Brain microvascular endothelial cell (primary cell): ENCODE data around the gene DNAH17.

Experiments used
- DNase-seq: peaks from one replicate; pipeline ENCODE4 v3.0.0-alpha.2; 2020
- H3K27ac ChIP-seq: fragments of 250-450 bp; sonication (Bioruptor Pico); 2 replicates; pipeline ENCODE4 v1.5.1; 2020; ENCODE audit warnings: mild to moderate bottlenecking, moderate library complexity
- H3K27me3 ChIP-seq: fragments of 250-450 bp; sonication (Bioruptor Pico); replicated peaks from 2 replicates; pipeline ENCODE4 v1.5.1; 2020; ENCODE audit warnings: mild to moderate bottlenecking
- H3K36me3 ChIP-seq: fragments of 250-450 bp; sonication (Bioruptor Pico); replicated peaks from 2 replicates; pipeline ENCODE4 v1.5.1; 2020; ENCODE audit warnings: mild to moderate bottlenecking
- H3K4me3 ChIP-seq: 2 replicates; pipeline ENCODE4 v1.5.1; 2011; ENCODE audit warnings: low read depth, mild to moderate bottlenecking, control low read depth, low read length, moderate library complexity
- CTCF ChIP-seq: IDR thresholded peaks from 2 replicates; pipeline ENCODE4 v1.5.1; 2011; ENCODE audit warnings: low read depth, mild to moderate bottlenecking, moderate library complexity, low read length, control low read depth, inconsistent platforms; ENCODE audit errors: missing control alignments
- in situ Hi-C: cut with HindIII; loops from 2 replicates; pipeline ENCODE4 v1.10.0; 2017; ENCODE audit warnings: low sequenced_read_pairs, low pct_ligation_motif_present

The DNAH17 gene

DNA sequence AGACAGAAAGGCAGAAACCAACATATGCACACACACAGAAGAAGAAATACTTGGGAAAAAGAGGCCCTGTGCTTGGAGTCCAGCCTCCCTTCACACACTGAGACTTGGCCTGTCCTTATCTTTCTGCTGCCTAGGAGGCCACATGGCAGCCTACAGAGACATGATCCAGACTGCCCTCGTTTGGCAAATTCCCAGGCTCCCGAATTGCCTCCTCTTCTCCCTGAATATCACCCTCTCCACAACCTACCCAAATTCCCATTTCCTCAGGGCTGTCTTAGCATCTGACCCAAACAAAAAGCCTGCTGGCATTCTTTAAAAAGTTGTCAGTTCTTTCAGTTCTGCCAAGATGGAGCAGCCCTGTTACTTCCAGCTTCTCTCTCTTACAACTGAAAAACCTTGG lies 59.8 kb downstream of the DNAH17 start:
- no peak for DNase-seq
- H3K27me3 ChIP-seq = no peaks in the 10 kb centered on the region
- in situ Hi-C loops = no loop called here
- no peak for TF ChIP-seq CTCF
- no peak overlapping the region for H3K4me3 ChIP-seq
- H3K36me3 ChIP-seq = no peaks in the 10 kb centered on the region
- no peak overlapping the region for H3K27ac ChIP-seq

- in situ Hi-C loops = no loop called here
- no peak for DNase-seq
- Histone ChIP-seq H3K4me3 (no peak overlapping the region), H3K27me3 (no peaks in the 10 kb centered on the region), H3K27ac (no peak overlapping the region), H3K36me3 (no peaks in the 10 kb centered on the region)
- TF ChIP-seq CTCF = no peak
Observed at GRCh38 chr17:78515480-78515879, 61.7 kb downstream of the DNAH17 start.

DNA sequence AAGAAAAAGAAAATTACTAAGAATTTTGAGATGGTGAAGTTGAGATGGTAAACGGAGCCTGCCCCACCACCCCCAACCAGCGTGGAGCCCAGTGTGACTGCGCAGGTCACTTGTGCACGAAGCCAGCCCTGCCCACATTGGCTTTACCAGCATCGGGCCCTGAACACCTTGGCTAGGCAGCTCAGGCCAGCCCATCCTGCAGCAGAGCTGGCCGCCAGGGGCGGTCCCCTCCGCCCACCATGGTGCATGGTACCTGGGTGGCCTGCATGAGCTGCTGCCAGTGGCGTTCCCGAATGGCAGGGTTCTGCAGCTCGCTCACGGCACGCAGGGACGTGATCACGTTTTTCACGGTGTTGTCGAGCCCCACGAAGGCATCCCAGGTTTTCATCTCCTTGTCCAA lies 62.7 kb downstream of the DNAH17 start:
- in situ Hi-C loops = no loop called here
- Histone ChIP-seq H3K27me3 (no peaks in the 10 kb centered on the region), H3K4me3 (no peak overlapping the region), H3K27ac (no peak overlapping the region), H3K36me3 (no peaks in the 10 kb centered on the region)
- TF ChIP-seq CTCF = no peak
- no peak for DNase-seq

GRCh38 chr17:78512976-78513375 lies 64.2 kb downstream of the DNAH17 start:
- no peaks in the 10 kb centered on the region for H3K36me3 ChIP-seq
- no peak for TF ChIP-seq CTCF
- DNase-seq = no peak
- no peak overlapping the region for H3K27ac ChIP-seq
- H3K27me3 ChIP-seq = peaks cover 5% of the 10 kb centered on the region
- no peak overlapping the region for H3K4me3 ChIP-seq
- in situ Hi-C loops = no loop called here

GRCh38 chr17:78510141-78511075 lies 66.8 kb downstream of the DNAH17 start:
- Histone ChIP-seq H3K36me3 (no peaks in the 10 kb centered on the region), H3K27ac (no peak overlapping the region), H3K4me3 (no peak overlapping the region), H3K27me3 (peaks cover 6% of the 10 kb centered on the region)
- DNase-seq = no peak
- in situ Hi-C loops = no loop called here
- TF ChIP-seq CTCF = no peak

GRCh38 chr17:78507526-78507925 lies 69.7 kb downstream of the DNAH17 start:
- Histone ChIP-seq H3K27me3 (peaks cover 6% of the 10 kb centered on the region), H3K36me3 (no peaks in the 10 kb centered on the region), H3K4me3 (no peak overlapping the region), H3K27ac (no peak overlapping the region)
- no peak for TF ChIP-seq CTCF
- in situ Hi-C loops = no loop called here
- DNase-seq = no peak
